Measurements from ENCODE around the gene ZNF197. TPM values are rescaled to one million over a fixed set of nuclear protein-coding genes. Genes with fewer than 3 reads are reported as not detected.
"Not testable (repeated sequence)": the region's sequence is repeated elsewhere in the genome, so short reads cannot be mapped to it uniquely, and the experiment has no call there.

Gene ZNF197
- total RNA-seq, 1 experiment from 2014 or later: 15.8 TPM

GRCh38 chr3:44666346-44666745 is 41.5 kb downstream of the ZNF197 start:
- no peak for DNase-seq (ENCODE audit: unreplicated experiment)

GRCh38 chr3:44669760-44670159 is 44.9 kb downstream of the ZNF197 start:
- CTCF ChIA-PET: no interaction called here
- H3K9me3 Mint-ChIP-seq (ENCODE audit: unreplicated experiment): peaks cover 32% of the 10 kb centered on the region
- POLR2A ChIA-PET: no interaction called here
- no peaks in the 10 kb centered on the region for H3K4me1 Mint-ChIP-seq (ENCODE audit: insufficient read depth, unreplicated experiment)
- BruUV-seq (replicated peaks): no TSS peak
- intact Hi-C loops (cut with micrococcal nuclease): no loop called here
- H3K27me3 Mint-ChIP-seq (ENCODE audit: insufficient read depth, unreplicated experiment): no peaks in the 10 kb centered on the region
- no peak for DNase-seq (ENCODE audit: unreplicated experiment)
- TF ChIP-seq CTCF (IDR thresholded peaks at IDR 0.05; ENCODE audit: unreplicated experiment): no peak
- peaks cover 17% of the 10 kb centered on the region for H3K36me3 Mint-ChIP-seq (ENCODE audit: insufficient read depth, unreplicated experiment)
- H3K4me3 Mint-ChIP-seq (ENCODE audit: unreplicated experiment): no peak overlapping the region
- peak overlapping the region; percentile 35 for H3K27ac Mint-ChIP-seq (ENCODE audit: low read depth, unreplicated experiment)

More at GRCh38 chr3:44666346-44666745, 41.5 kb downstream of the ZNF197 start:
- Mint-ChIP-seq H3K4me3 (ENCODE audit: unreplicated experiment) (no peak overlapping the region), H3K27me3 (ENCODE audit: insufficient read depth, unreplicated experiment) (no peaks in the 10 kb centered on the region), H3K4me1 (ENCODE audit: insufficient read depth, unreplicated experiment) (no peaks in the 10 kb centered on the region), H3K27ac (ENCODE audit: low read depth, unreplicated experiment) (no peak overlapping the region), H3K36me3 (ENCODE audit: insufficient read depth, unreplicated experiment) (peaks cover 24% of the 10 kb centered on the region), H3K9me3 (ENCODE audit: unreplicated experiment) (peaks cover 18% of the 10 kb centered on the region)
- TF ChIP-seq CTCF (IDR thresholded peaks at IDR 0.05; ENCODE audit: unreplicated experiment): no peak
- POLR2A ChIA-PET: no interaction called here
- CTCF ChIA-PET: no interaction called here
- no TSS peak for BruUV-seq (replicated peaks)
- intact Hi-C loops (cut with micrococcal nuclease): no loop called here

DNA sequence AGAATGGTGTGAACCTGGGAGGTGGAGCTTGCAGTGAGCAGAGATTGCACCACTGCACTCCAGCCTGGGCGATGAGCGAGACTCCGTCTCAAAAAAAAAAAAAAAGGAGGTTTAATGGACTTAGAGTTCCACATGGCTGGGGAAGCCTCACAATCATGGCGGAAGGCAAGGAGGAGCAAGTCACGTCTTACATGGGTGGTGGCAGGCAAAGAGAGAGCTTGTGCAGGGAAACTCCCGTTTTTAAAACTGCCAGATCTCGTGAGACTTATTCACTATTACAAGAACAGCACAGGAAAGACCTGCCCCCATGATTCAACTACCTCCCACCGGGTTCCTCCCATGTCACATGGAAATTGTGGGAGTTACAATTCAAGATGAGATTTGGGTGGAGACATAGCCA is 48.6 kb downstream of the ZNF197 start:
- H3K27ac Mint-ChIP-seq (ENCODE audit: low read depth, unreplicated experiment); H3K4me1 Mint-ChIP-seq (ENCODE audit: insufficient read depth, unreplicated experiment); H3K36me3 Mint-ChIP-seq (ENCODE audit: insufficient read depth, unreplicated experiment); H3K4me3 Mint-ChIP-seq (ENCODE audit: unreplicated experiment); H3K27me3 Mint-ChIP-seq (ENCODE audit: insufficient read depth, unreplicated experiment); intact Hi-C loops (cut with micrococcal nuclease); POLR2A ChIA-PET; BruUV-seq (replicated peaks); CTCF ChIA-PET; DNase-seq (ENCODE audit: unreplicated experiment): not testable (repeated sequence)
- peaks cover 23% of the 10 kb centered on the region for H3K9me3 Mint-ChIP-seq (ENCODE audit: unreplicated experiment)

DNA sequence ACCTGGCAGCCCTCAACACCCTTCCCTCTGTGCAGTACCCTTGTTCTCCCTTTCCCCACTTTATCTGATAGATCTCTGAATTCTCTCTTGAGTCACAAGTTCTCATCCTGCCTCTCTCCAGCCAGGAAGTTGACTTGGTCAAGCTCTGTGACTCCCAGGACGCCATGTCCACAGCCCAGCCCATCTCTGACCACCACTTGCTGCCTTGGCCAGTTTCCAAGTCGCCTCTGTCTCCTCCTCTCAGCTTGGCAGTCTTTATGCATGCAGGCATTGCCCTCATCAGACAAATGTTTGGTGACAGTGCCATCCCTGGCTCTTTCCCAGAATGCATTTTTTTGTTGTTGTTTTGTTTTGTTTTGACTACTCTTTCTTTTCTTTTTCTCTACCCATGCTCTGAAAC is 49.4 kb downstream of the ZNF197 start:
- BruUV-seq (replicated peaks): no TSS peak
- Mint-ChIP-seq H3K4me3 (ENCODE audit: unreplicated experiment) (no peak overlapping the region), H3K9me3 (ENCODE audit: unreplicated experiment) (peaks cover 23% of the 10 kb centered on the region), H3K27me3 (ENCODE audit: insufficient read depth, unreplicated experiment) (no peaks in the 10 kb centered on the region), H3K4me1 (ENCODE audit: insufficient read depth, unreplicated experiment) (no peaks in the 10 kb centered on the region), H3K27ac (ENCODE audit: low read depth, unreplicated experiment) (no peak overlapping the region), H3K36me3 (ENCODE audit: insufficient read depth, unreplicated experiment) (peaks cover 6% of the 10 kb centered on the region)
- no peak for TF ChIP-seq CTCF (IDR thresholded peaks at IDR 0.05; ENCODE audit: unreplicated experiment)
- no peak for DNase-seq (ENCODE audit: unreplicated experiment)
- ChIA-PET POLR2A (interaction anchor here (0.6 to 0.7 kb wide), 2 partner anchors 10 to 1043 kb away, joined by 3 to 4 read pairs; no protein-coding TSS in a partner anchor), CTCF (no interaction called here)
- intact Hi-C loops (cut with micrococcal nuclease): no loop called here

GRCh38 chr3:44678480-44679116 is 53.8 kb downstream of the ZNF197 start:
- Mint-ChIP-seq H3K27me3 (ENCODE audit: insufficient read depth, unreplicated experiment) (no peaks in the 10 kb centered on the region), H3K36me3 (ENCODE audit: insufficient read depth, unreplicated experiment) (peaks cover 6% of the 10 kb centered on the region), H3K27ac (ENCODE audit: low read depth, unreplicated experiment) (no peak overlapping the region), H3K4me3 (ENCODE audit: unreplicated experiment) (no peak overlapping the region), H3K4me1 (ENCODE audit: insufficient read depth, unreplicated experiment) (no peaks in the 10 kb centered on the region), H3K9me3 (ENCODE audit: unreplicated experiment) (peaks cover 12% of the 10 kb centered on the region)
- intact Hi-C loops (cut with micrococcal nuclease): no loop called here
- no TSS peak for BruUV-seq (replicated peaks)
- ChIA-PET CTCF (interaction anchor here (0.7 kb wide), 1 partner anchor 146 kb away, joined by 3 read pairs; no protein-coding TSS in a partner anchor), POLR2A (no interaction called here)
- DNase-seq (ENCODE audit: unreplicated experiment): no peak
- TF ChIP-seq CTCF (IDR thresholded peaks at IDR 0.05; ENCODE audit: unreplicated experiment): no peak
